ENCODE measurements around the gene ODF4. TPM values are rescaled to one million over a fixed set of nuclear protein-coding genes. Genes with fewer than 3 reads are reported as not detected.
A peak's percentile ranks its signal among the peaks of the same experiment; 100 is the strongest.
"Not testable (repeated sequence)": the region's sequence is repeated elsewhere in the genome, so short reads cannot be mapped to it uniquely, and the experiment has no call there.

The ODF4 gene
- total and polyA plus RNA-seq, 7 experiments from 2014 or later: not detected

GRCh38 chr17:8377422-8377821 is 37.8 kb downstream of the ODF4 start:
- no peak overlapping the region for H3K4me3 ChIP-seq (ENCODE audit: low read length)
- Mint-ChIP-seq H3K4me1 (peaks cover 36 to 70% (median 50%) of the 10 kb centered on the region in 7 donors), H3K9me3 (no peaks in the 10 kb centered on the region), H3K27me3 (no peaks in the 10 kb centered on the region), H3K4me3 (peak overlapping the region in 8 of 10 donors; percentile 82 to 96 (median 90)), H3K27ac (peak overlapping the region in 7 of 9 donors; percentile 43 to 94 (median 91)), H3K36me3 (peaks cover 0 to 35% (median 28%) of the 10 kb centered on the region in 5 donors)
- H3K27ac ChIP-seq (ENCODE audit: low read depth, low read length): peak overlapping the region; percentile 80
- no peaks in the 10 kb centered on the region for H3K27me3 ChIP-seq (ENCODE audit: control insufficient read depth in 2 of 2, insufficient read depth in 2 of 2, low read length in 2 of 2)
- DNase-seq (no peak), ATAC-seq (no peak)
- intact Hi-C loops (cut with micrococcal nuclease): loop anchor here in 1 of 2 donors (1.0 kb wide), 1 partner anchor 364 kb away; no protein-coding TSS in a partner anchor
- POLR2A ChIA-PET: interaction anchor here (0.6 to 1.3 kb wide), 5 partner anchors 14 to 232 kb away, joined by 3 to 6 read pairs (median 4); partner anchors contain the start of genes NDEL1 and SLC25A35
- H3K36me3 ChIP-seq (ENCODE audit: control insufficient read depth in 2 of 3, insufficient read depth in 3 of 3, low read length in 3 of 3): peaks cover 26 to 46% (median 36%) of the 10 kb centered on the region in 3 experiments
- H3K9me3 ChIP-seq (ENCODE audit: control insufficient read depth in 2 of 3, low read length in 3 of 3): no peaks in the 10 kb centered on the region
- H3K4me1 ChIP-seq (ENCODE audit: control insufficient read depth in 2 of 2, insufficient read depth in 2 of 2, low read length in 2 of 2): peaks cover 35 to 39% of the 10 kb centered on the region in 2 donors
- CTCF ChIA-PET: interaction anchor here (0.8 to 1.2 kb wide), 3 partner anchors 8 to 16 kb away, joined by 3 to 4 read pairs (median 4); no protein-coding TSS in a partner anchor

- H3K9me3 Mint-ChIP-seq; intact Hi-C loops (cut with micrococcal nuclease); H3K27ac ChIP-seq (ENCODE audit: low read depth, low read length); DNase-seq; ATAC-seq; H3K27me3 Mint-ChIP-seq; H3K4me3 ChIP-seq (ENCODE audit: low read length); H3K27me3 ChIP-seq (ENCODE audit: control insufficient read depth in 2 of 2, insufficient read depth in 2 of 2, low read length in 2 of 2); CTCF ChIA-PET; POLR2A ChIA-PET; H3K9me3 ChIP-seq (ENCODE audit: control insufficient read depth in 2 of 3, low read length in 3 of 3): not testable (repeated sequence)
- peaks cover 26 to 51% (median 36%) of the 10 kb centered on the region in 3 experiments for H3K36me3 ChIP-seq (ENCODE audit: control insufficient read depth in 2 of 3, insufficient read depth in 3 of 3, low read length in 3 of 3)
- Mint-ChIP-seq H3K4me1 (peaks cover 35 to 77% (median 55%) of the 10 kb centered on the region in 7 donors), H3K4me3 (peak overlapping the region in 4 of 10 donors; percentile 17 to 96 (median 33)), H3K27ac (peak overlapping the region in 6 of 9 donors; percentile 8 to 74 (median 18)), H3K36me3 (peaks cover 5 to 42% (median 30%) of the 10 kb centered on the region in 5 donors)
- H3K4me1 ChIP-seq (ENCODE audit: control insufficient read depth in 2 of 2, insufficient read depth in 2 of 2, low read length in 2 of 2): peaks cover 35 to 39% of the 10 kb centered on the region in 2 donors
These were observed 38.5 kb downstream of the ODF4 start for GRCh38 chr17:8378117-8378516.

GRCh38 chr17:8380049-8380448 is 40.4 kb downstream of the ODF4 start:
- H3K27me3 Mint-ChIP-seq: peaks cover 0 to 2% (median 0%) of the 10 kb centered on the region in 5 donors
- peak overlapping the region in 2 of 9 donors; percentile 45 to 97 for H3K27ac Mint-ChIP-seq
- Histone ChIP-seq H3K36me3 (ENCODE audit: control insufficient read depth in 2 of 3, insufficient read depth in 3 of 3, low read length in 3 of 3) (peaks cover 26 to 51% (median 36%) of the 10 kb centered on the region in 3 experiments), H3K9me3 (ENCODE audit: control insufficient read depth in 2 of 3, low read length in 3 of 3) (no peaks in the 10 kb centered on the region), H3K27ac (ENCODE audit: low read depth, low read length) (peak overlapping the region; percentile 82), H3K4me1 (ENCODE audit: control insufficient read depth in 2 of 2, insufficient read depth in 2 of 2, low read length in 2 of 2) (peaks cover 41 to 46% of the 10 kb centered on the region in 2 donors), H3K27me3 (ENCODE audit: control insufficient read depth in 2 of 2, insufficient read depth in 2 of 2, low read length in 2 of 2) (no peaks in the 10 kb centered on the region), H3K4me3 (ENCODE audit: low read length) (no peak overlapping the region)
- DNase-seq (no peak), ATAC-seq (no peak)
- intact Hi-C loops (cut with micrococcal nuclease): loop anchor here (5.0 to 10.0 kb wide), 11 partner anchors 155 to 1738 kb away; partner anchors contain the start of genes CNTROB (in 1 of the 2), CYB5D1 (in 1 of the 2), EIF5A (in 1 of the 2) and KIAA0753 (in 1 of the 2)
- CTCF ChIA-PET: no interaction called here
- peaks cover 0 to 7% (median 0%) of the 10 kb centered on the region in 11 donors for H3K9me3 Mint-ChIP-seq
- H3K4me3 Mint-ChIP-seq: peak overlapping the region in 4 of 10 donors; percentile 18 to 98 (median 62)
- H3K36me3 Mint-ChIP-seq: peaks cover 5 to 42% (median 30%) of the 10 kb centered on the region in 5 donors
- POLR2A ChIA-PET: no interaction called here
- peaks cover 39 to 88% (median 65%) of the 10 kb centered on the region in 7 donors for H3K4me1 Mint-ChIP-seq

GRCh38 chr17:8382052-8382879 is 42.6 kb downstream of the ODF4 start:
- Mint-ChIP-seq H3K9me3 (peaks cover 0 to 7% (median 0%) of the 10 kb centered on the region in 11 donors), H3K27me3 (peaks cover 0 to 2% (median 0%) of the 10 kb centered on the region in 5 donors), H3K4me3 (peak overlapping the region; percentile 93 to 99 (median 97)), H3K4me1 (peaks cover 32 to 77% (median 64%) of the 10 kb centered on the region in 7 donors), H3K27ac (peak overlapping the region; percentile 93 to 98 (median 96)), H3K36me3 (peaks cover 5 to 35% (median 29%) of the 10 kb centered on the region in 5 donors)
- ChIA-PET CTCF (interaction anchor here (0.6 to 2.9 kb wide), 3 partner anchors 191 to 621 kb away, joined by 3 to 11 read pairs (median 4); no protein-coding TSS in a partner anchor), POLR2A (interaction anchor here (0.6 to 1.1 kb wide), 5 partner anchors 12 to 128 kb away, joined by 3 to 5 read pairs (median 3); partner anchors contain the start of gene NDEL1)
- Histone ChIP-seq H3K9me3 (ENCODE audit: control insufficient read depth in 2 of 3, low read length in 3 of 3) (no peaks in the 10 kb centered on the region), H3K27me3 (ENCODE audit: control insufficient read depth in 2 of 2, insufficient read depth in 2 of 2, low read length in 2 of 2) (no peaks in the 10 kb centered on the region), H3K4me3 (ENCODE audit: low read length) (peak overlapping the region; percentile 83), H3K4me1 (ENCODE audit: control insufficient read depth in 2 of 2, insufficient read depth in 2 of 2, low read length in 2 of 2) (peaks cover 28 to 31% of the 10 kb centered on the region in 2 donors), H3K27ac (ENCODE audit: low read depth, low read length) (peak overlapping the region; percentile 82), H3K36me3 (ENCODE audit: control insufficient read depth in 2 of 3, insufficient read depth in 3 of 3, low read length in 3 of 3) (peaks cover 21 to 48% (median 31%) of the 10 kb centered on the region in 3 experiments)
- no peak for ATAC-seq
- intact Hi-C loops (cut with micrococcal nuclease): loop anchor here (2.0 to 10.0 kb wide), 16 partner anchors 93 to 1740 kb away; partner anchors contain the start of genes ALOXE3 (in 1 of the 2), CNTROB (in 1 of the 2), CTC1 (in 1 of the 2) and CYB5D1 (in 1 of the 2)
- DNase-seq: no peak

- peak overlapping the region; percentile 93 to 98 (median 96) for H3K27ac Mint-ChIP-seq
- ATAC-seq (no peak), DNase-seq (no peak)
- Histone ChIP-seq H3K4me1 (ENCODE audit: control insufficient read depth in 2 of 2, insufficient read depth in 2 of 2, low read length in 2 of 2) (peaks cover 28 to 36% of the 10 kb centered on the region in 2 donors), H3K4me3 (ENCODE audit: low read length) (peak overlapping the region; percentile 83), H3K36me3 (ENCODE audit: control insufficient read depth in 2 of 3, insufficient read depth in 3 of 3, low read length in 3 of 3) (peaks cover 21 to 42% (median 26%) of the 10 kb centered on the region in 3 experiments), H3K27ac (ENCODE audit: low read depth, low read length) (peak overlapping the region; percentile 82), H3K9me3 (ENCODE audit: control insufficient read depth in 2 of 3, low read length in 3 of 3) (no peaks in the 10 kb centered on the region), H3K27me3 (ENCODE audit: control insufficient read depth in 2 of 2, insufficient read depth in 2 of 2, low read length in 2 of 2) (no peaks in the 10 kb centered on the region)
- POLR2A ChIA-PET: interaction anchor here (0.6 to 1.1 kb wide), 4 partner anchors 11 to 54 kb away, joined by 3 to 5 read pairs (median 3); partner anchors contain the start of gene NDEL1
- peak overlapping the region; percentile 93 to 99 (median 97) for H3K4me3 Mint-ChIP-seq
- H3K36me3 Mint-ChIP-seq: peaks cover 5 to 33% (median 25%) of the 10 kb centered on the region in 5 donors
- peaks cover 33 to 76% (median 60%) of the 10 kb centered on the region in 7 donors for H3K4me1 Mint-ChIP-seq
- H3K9me3 Mint-ChIP-seq: peaks cover 0 to 7% (median 0%) of the 10 kb centered on the region in 11 donors
- CTCF ChIA-PET: interaction anchor here (2.9 kb wide), 1 partner anchor 363 kb away, joined by 11 read pairs; no protein-coding TSS in a partner anchor
- intact Hi-C loops (cut with micrococcal nuclease): loop anchor here (1.0 to 10.0 kb wide), 25 partner anchors 10 to 1741 kb away; partner anchors contain the start of genes NDEL1 (in 2 of the 2), ALOXE3 (in 1 of the 2), CNTROB (in 1 of the 2) and CTC1 (in 1 of the 2)
- H3K27me3 Mint-ChIP-seq: peaks cover 0 to 2% (median 0%) of the 10 kb centered on the region in 5 donors
These were observed 43.2 kb downstream of the ODF4 start for GRCh38 chr17:8382880-8383142.

All from naive thymus-derived CD4-positive, alpha-beta T cell (primary cell).